ENCODE measurements around the gene A4GNT.

DNA sequence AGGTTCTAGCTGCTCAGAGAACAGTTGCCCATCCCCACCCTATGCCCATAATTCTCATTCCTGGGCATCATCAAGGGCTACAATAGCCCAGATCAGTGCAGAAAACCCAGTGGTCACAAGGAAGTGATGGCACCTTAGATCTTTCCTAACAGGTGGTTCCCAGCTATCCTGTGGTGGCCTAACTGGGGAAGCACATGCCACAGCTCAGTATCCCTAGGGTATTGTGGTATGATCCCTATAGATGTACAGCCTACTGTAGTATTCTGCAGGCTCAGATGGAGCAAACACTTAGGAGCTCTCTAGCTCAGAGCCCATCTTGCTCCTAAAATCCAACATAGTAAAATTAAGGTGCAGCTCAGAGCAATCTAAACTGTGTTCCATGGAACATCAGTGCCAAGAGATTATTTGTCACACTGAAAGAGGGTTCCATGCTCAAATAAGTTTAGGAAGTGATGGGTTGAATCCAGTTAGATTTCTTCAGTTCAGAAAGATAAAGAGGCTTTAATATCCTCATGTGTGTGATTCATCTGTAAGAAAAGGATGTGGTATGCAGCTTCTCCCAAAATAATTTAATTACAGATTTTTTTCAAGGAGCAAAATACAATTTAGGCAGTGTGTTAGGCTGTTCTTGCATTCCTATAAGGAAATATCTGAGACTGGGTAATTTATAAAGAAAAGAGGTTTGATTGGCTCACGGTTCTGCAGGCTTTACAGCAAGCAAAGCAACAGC lies 4.4 kb downstream of the A4GNT start:
- TF ChIP-seq CBX5 (IDR thresholded peaks at IDR 0.05; ENCODE audit: low read depth, low read length), result no peak
- TF ChIP-seq, protein P1, sequence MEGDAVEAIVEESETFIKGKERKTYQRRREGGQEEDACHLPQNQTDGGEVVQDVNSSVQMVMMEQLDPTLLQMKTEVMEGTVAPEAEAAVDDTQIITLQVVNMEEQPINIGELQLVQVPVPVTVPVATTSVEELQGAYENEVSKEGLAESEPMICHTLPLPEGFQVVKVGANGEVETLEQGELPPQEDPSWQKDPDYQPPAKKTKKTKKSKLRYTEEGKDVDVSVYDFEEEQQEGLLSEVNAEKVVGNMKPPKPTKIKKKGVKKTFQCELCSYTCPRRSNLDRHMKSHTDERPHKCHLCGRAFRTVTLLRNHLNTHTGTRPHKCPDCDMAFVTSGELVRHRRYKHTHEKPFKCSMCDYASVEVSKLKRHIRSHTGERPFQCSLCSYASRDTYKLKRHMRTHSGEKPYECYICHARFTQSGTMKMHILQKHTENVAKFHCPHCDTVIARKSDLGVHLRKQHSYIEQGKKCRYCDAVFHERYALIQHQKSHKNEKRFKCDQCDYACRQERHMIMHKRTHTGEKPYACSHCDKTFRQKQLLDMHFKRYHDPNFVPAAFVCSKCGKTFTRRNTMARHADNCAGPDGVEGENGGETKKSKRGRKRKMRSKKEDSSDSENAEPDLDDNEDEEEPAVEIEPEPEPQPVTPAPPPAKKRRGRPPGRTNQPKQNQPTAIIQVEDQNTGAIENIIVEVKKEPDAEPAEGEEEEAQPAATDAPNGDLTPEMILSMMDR (IDR thresholded peaks at IDR 0.05; ENCODE audit: control extremely low read depth in 1 of 3, insufficient read depth in 1 of 3, low read depth in 1 of 3, low read length in 3 of 3), result no peak
- TF ChIP-seq EZH2 (IDR thresholded peaks at IDR 0.05; ENCODE audit: low read depth, low read length, severe bottlenecking), result no peak
- TF ChIP-seq TEAD4 (IDR thresholded peaks at IDR 0.05; ENCODE audit: low read depth, low read length), result no peak
- TF ChIP-seq, protein P2, sequence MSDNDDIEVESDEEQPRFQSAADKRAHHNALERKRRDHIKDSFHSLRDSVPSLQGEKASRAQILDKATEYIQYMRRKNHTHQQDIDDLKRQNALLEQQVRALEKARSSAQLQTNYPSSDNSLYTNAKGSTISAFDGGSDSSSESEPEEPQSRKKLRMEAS (IDR thresholded peaks at IDR 0.05), result no peak
- no peak for TF ChIP-seq GABPA (IDR thresholded peaks at IDR 0.05; ENCODE audit: borderline replicate concordance, insufficient read depth, low read length)
- no peak for TF ChIP-seq SP2 (IDR thresholded peaks at IDR 0.05; ENCODE audit: low read length)
- no peak for TF ChIP-seq EP300 (IDR thresholded peaks at IDR 0.05; ENCODE audit: borderline replicate concordance in 1 of 2, low read depth in 2 of 2, low read length in 2 of 2)
- no peak for TF ChIP-seq SRF (IDR thresholded peaks at IDR 0.05; ENCODE audit: low read depth, low read length)
- TF ChIP-seq CBX8 (IDR thresholded peaks at IDR 0.05; ENCODE audit: borderline replicate concordance, low read depth, low read length), result no peak
- no peak for TF ChIP-seq EGR1 (IDR thresholded peaks at IDR 0.05; ENCODE audit: borderline replicate concordance, low read depth, low read length)
- TF ChIP-seq POLR2A (IDR thresholded peaks at IDR 0.05; ENCODE audit: control extremely low read depth in 1 of 2, low read depth in 2 of 2, low read length in 2 of 2), result no peak
- no peak for TF ChIP-seq POLR2AphosphoS5 (IDR thresholded peaks at IDR 0.05; ENCODE audit: low read depth, low read length)

All from H1 (cell line).